ENCODE results near the gene NAT16.
"Not testable (repeated sequence)": the region's sequence is repeated elsewhere in the genome, so short reads cannot be mapped to it uniquely, and the experiment has no call there.

Gene NAT16

DNA sequence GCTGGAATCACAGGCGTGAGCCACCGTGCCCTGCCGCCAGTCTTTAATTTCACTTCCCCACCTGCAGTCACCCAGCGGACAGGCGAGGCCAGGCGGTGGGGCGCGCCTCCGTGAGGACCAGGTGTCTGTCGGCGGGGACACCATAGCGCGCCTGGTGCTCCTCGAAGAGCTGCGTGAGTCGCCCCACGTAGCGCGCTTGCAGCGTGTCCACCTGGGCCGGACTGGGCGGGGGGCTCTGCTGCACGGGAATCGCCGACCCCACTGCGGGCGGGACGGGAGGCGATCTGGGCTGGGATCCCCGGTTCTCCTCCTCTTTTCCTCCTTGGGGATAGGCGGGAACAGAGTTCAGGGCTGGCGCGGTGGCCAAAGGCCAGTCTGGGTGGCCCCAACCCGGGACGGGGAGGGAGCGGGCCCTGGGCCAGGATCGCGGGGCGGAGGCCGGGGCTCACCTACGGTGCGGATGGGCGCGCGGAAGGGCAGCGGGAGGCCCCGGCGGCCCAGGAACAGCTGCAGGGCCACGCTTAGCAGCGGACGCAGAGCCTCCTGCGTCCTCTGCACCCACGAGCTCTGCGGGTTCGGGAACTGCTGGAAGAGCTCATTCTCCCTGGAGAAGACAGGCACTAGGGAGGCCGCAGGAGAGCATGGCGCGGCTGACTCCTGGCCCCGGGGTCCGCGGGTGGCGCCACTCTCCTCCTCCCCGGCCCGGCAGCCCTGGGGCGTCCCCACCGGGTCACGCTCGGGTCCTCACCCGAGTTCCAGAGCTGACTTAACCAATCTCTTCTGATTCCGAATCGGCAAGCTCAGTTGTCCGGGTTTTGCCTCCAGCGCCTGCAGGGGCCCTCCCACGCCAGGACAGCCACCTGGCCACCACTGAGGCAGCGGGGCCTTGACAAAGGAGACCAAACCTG is 21.9 kb upstream of the NAT16 start:
- DNase-seq (ENCODE audit: insufficient read length, low spot score) (no peak), FAIRE-seq (no peak)
- TF ChIP-seq, protein P1, sequence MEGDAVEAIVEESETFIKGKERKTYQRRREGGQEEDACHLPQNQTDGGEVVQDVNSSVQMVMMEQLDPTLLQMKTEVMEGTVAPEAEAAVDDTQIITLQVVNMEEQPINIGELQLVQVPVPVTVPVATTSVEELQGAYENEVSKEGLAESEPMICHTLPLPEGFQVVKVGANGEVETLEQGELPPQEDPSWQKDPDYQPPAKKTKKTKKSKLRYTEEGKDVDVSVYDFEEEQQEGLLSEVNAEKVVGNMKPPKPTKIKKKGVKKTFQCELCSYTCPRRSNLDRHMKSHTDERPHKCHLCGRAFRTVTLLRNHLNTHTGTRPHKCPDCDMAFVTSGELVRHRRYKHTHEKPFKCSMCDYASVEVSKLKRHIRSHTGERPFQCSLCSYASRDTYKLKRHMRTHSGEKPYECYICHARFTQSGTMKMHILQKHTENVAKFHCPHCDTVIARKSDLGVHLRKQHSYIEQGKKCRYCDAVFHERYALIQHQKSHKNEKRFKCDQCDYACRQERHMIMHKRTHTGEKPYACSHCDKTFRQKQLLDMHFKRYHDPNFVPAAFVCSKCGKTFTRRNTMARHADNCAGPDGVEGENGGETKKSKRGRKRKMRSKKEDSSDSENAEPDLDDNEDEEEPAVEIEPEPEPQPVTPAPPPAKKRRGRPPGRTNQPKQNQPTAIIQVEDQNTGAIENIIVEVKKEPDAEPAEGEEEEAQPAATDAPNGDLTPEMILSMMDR (IDR thresholded peaks at IDR 0.05; ENCODE audit: insufficient read depth, missing control alignments) = no peak

DNA sequence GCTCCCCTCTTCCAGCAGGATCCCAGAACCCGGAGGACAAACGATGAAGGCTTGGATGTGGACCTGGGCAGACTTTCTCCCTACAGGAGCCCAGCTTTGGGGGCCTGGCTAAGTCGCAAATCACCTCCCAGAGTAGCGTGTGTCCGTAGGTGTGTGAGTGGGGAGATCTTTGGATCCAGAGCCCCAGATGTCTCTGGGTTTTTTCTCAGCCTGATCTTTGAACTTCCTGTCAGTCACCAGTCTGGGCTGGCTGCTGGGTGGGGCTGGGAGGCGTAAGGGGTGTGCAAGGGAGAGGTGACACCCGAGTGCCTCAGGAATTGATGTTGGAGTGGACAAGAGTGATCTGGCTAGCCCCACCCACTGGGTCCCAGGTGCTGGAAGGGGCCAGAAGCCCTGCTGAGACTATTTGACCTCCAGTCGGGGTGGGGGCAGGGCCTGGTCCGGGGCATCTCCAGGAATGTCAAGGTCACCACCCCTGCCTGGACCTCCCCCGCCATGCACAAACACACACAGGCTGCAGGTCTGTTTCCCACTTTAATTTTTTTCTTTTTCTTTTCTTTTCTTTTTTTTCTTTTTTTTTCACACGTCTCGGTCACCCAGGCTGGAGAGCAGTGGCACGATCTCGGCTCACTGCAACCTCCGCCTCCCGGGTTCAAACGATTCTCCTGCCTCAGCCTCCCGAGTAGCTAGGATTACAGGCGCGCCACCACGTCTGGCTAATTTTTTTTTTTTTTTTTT is 20.9 kb upstream of the NAT16 start, which contains the start of gene MOGAT3:
MOGAT3 (minus strand) TSS at position 175 of the 738 bp plus-strand sequence. CDS start 182 bp downstream, outside the sequence.
- DNase-seq (ENCODE audit: insufficient read length, low spot score) = no peak
- TF ChIP-seq, protein P1 (IDR thresholded peaks at IDR 0.05; ENCODE audit: insufficient read depth, missing control alignments) = no peak
- FAIRE-seq = no peak

DNA sequence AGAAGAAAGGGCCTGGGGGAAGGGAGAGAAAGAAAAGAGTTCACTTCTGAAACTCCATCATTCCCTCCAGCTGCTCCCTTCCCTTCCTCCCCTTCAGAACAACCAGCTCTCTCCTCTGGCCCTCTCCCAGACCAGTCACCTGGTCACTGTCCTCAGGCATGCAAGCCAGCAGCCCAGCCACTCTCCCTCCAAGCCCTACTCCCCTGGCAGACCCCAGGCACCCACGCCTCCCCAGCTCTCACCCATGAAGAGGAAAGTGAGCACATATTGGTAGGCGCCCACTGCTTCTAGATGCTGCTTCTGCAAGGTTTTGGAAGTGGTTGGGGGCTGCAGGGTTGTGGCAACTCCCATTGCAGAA is 20.4 kb upstream of the NAT16 start:
- TF ChIP-seq, protein P1 (IDR thresholded peaks at IDR 0.05; ENCODE audit: insufficient read depth, missing control alignments) = no peak
- DNase-seq (ENCODE audit: insufficient read length, low spot score) (no peak), FAIRE-seq (no peak)

DNA sequence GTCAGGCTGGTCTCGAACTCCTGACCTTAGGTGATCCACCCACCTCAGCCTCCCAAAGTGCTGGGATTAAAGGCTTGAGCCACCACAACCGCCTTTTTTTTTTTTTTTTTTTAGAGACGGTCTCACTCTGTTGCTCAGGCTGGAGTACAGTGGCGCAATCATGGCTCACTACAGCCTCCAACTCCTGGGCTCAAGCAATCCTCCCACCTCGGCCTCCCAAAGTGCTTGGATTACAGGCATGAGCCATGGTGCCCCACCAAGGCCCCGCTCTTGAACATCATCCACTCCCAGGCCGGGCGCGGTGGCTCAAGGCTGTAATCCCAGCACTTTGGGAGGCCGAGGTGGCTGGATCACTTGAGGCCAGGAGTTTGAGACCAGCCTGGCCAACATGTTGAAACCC is 19.4 kb upstream of the NAT16 start:
- not testable (repeated sequence) for DNase-seq (ENCODE audit: insufficient read length, low spot score); FAIRE-seq

DNA sequence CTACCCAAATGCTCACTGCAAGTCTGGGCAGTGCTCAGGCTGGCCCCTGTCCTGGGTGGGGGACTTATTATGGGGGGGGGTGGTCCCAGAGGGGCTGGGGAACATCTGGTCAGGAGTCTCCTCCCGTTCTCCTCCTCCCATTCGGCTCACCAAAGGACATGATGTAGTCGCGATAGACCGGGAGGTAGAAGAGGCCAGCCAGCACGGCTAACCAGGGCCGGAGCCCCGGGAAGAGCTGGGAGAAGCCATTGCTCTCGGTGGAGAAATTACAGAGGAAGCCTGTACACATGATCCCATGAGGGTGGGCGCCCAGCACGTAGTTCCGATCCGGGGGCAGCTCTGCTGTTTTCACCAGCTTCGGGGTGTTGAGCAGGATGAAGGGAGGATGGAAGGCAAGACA is 18.4 kb upstream of the NAT16 start:
- FAIRE-seq (no peak), DNase-seq (ENCODE audit: insufficient read length, low spot score) (no peak)
- TF ChIP-seq, protein P1 (IDR thresholded peaks at IDR 0.05; ENCODE audit: insufficient read depth, missing control alignments) = no peak

DNA sequence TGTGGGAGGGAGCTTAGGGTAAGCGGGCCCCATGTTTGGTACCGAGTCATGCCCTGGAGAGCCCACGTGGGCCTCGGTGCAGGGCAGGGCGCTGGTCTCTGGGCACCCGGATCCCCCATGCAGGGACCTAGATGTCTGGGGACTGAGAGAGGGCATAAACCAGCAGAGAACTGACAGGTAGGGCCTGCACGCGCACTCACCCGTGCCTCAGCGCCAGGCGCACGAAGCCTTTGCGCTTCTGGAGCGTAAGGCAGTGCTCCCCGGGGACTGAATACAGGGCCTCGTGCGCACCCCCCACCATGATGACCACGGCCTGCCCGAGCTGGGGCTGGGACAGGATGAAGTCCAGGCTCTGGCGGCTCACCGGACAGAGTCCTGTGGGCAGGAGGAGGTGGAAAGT is 17.9 kb upstream of the NAT16 start:
- no peak for FAIRE-seq
- TF ChIP-seq, protein P1 (IDR thresholded peaks at IDR 0.05; ENCODE audit: insufficient read depth, missing control alignments) = no peak

DNA sequence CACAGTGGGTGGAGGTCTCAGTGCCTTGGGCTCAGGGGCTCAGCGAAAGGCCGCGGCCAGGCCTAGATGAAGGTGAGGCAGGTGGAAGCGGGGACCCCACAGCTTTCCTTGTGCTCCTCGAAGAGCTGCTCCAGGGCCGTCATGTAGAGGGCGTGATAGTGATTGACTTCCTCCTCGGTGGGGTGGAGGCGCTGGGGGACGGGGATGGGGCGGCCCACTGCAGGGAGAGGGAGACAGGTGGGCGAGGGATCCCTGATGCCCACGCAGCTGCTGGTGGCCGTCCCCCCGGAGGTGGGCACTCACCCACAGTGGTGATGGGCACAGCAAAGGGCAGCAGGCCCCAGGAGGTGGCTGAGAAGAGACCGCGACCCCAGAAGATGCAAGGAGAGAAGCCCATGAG is 15.8 kb upstream of the NAT16 start:
- DNase-seq (ENCODE audit: insufficient read length, low spot score) (no peak), FAIRE-seq (no peak)
- TF ChIP-seq, protein P1 (IDR thresholded peaks at IDR 0.05; ENCODE audit: insufficient read depth, missing control alignments) = no peak

More for the DNA sequence above, 17.9 kb upstream of the NAT16 start:
- DNase-seq (ENCODE audit: insufficient read length, low spot score) = no peak
